OCI-M2 (cell line): ENCODE results near the gene PIGK.
"Not testable (repeated sequence)": the region's sequence is repeated elsewhere in the genome, so short reads cannot be mapped to it uniquely, and the experiment has no call there.

Experiments
- DNase-seq: peaks from one replicate; lab custom pipeline; 2025; ENCODE audit not compliant: unreplicated experiment; lab: John Stamatoyannopoulos, UW

PIGK gene

GRCh38 chr1:77219166-77219887 lies at the start of gene PIGK:
Gene PIGK (minus strand): TSS chr1:77219430. CDS start chr1:77219402, 28 bp downstream.
- peak; percentile 49 for DNase-seq

DNA sequence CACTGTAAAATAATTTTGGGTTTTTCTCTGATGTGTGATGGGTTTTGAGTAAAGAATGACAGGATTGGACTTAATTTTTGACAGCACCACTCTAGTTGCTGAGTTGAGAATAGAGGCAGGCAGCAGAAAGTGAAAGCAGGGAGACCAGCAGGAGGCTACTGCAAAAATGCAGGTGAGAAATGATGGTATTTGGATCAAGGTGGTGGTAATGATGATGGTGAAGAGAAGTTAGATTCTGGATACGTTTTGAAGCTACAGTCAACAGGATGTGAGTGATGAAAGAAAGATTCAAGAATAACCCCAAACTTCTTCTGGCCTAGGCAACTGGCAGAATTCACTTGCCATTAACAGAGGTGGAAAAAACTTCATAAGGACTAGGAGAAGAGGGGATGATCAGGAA lies 47.8 kb upstream of the PIGK start:
- no peak for DNase-seq

GRCh38 chr1:77265180-77265579 lies 46.0 kb upstream of the PIGK start:
- DNase-seq: no peak

DNA sequence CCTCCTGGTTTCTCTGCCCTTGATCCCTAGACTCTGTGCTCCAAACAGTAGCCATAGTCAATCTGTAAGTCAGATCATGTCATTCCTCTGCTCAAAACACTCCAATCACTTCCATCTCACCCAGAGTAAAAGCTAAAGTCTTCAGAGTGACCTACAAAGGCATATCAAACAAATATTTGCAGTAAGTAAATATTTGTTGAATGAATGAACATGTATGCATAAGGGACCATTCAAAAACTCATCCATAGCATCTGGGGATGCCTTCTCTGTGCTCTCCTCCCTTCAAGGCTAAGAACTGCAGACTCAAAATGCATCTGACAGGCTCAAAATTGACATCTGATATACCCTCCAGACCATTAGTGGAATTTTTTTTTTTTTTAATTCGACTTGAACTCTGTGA lies 44.5 kb upstream of the PIGK start:
- DNase-seq: no peak

DNA sequence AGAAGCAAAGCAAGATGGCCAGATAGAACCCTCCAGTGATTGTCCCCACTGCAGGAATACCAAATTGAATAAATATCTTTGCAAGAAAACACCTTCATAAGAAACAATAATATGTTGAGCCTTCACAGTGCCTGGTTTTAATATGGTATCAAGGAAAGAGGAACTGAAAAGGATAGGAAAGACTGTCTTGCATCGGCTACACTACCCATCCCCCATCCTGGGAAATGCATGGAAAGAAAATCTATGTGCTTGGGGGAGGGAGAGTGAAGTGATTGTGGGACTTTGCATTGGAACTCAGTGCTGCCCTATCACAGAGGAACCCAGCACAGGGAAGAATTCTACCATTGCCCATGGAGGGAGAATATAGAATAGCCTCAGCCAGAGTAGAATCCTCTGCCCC lies 34.0 kb upstream of the PIGK start:
- DNase-seq: no peak

DNA sequence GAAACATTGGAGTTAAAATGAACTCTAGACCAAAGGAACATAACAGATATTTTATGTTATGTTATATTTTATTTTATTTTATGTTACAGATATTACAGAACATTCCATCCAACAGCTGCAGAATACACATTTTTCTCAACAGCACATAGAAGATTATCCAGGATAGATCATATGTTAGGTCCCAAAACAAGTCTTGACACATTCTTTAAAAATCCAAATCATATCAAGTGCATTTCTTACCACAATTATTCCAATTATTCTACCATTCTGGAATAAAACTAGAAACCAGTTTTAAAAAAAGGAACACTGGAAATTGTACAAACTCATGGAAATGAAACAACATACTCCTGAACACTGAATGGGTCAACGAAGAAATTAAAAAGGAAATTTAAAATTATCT lies 30.9 kb upstream of the PIGK start:
- no peak for DNase-seq

GRCh38 chr1:77245830-77246229 lies 26.6 kb upstream of the PIGK start:
- no peak for DNase-seq

DNA sequence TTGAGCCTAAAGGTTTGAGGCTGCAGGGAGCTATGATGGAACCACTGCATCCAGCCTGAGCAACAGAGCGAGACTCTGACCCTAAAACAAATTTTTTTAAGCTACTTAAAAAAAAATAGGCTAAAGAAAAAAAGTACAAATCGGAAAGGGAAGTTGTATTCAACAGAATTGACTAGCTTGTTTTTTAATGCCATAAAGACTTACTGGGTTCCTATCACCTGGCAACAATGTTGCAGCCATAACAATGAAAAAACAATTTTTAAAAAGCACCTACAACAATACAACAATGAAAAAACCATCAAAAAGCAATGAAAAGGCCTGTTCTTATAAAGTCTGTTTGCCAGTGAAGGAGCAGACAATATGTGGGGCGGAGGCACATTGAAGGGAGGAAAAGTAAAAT lies 20.1 kb upstream of the PIGK start:
- no peak for DNase-seq

DNA sequence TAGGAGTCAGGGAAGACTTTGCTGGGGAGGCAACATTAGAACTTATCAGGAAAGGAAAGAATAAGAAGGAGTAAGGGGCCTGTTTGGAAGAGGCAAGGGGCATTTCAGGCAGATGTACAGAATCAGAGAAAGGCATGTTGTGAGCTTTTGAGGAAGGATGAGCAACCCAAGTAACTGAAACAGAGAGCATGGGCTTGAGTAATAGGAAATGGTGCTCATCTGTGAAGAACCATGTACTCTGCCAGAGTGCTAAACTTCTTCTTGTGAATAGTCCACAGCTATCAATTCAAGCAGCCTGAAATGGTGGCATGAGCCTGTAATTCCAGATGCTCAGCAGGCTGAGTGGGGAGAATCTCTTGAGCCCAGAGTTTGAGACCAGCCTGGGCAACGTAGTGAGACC lies 19.2 kb upstream of the PIGK start:
- DNase-seq: no peak

DNA sequence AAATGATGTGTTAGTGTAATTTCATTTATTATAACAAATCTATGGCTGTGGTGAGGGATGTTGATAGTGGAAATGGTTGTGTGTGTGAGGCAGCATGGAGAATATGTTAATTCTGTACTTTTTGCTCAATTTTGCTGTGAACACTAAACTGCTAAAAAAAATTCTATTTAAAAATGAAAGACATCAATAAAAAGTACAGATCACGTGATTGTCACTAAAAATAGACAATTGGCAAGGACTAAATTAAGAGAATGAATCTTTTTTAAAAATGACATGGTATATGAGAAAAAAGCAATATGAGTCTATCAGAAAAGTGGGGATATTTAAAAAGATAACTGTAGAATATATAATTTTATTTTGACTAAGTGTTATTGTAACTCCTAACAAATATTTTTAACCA lies 15.7 kb upstream of the PIGK start:
- no peak for DNase-seq

DNA sequence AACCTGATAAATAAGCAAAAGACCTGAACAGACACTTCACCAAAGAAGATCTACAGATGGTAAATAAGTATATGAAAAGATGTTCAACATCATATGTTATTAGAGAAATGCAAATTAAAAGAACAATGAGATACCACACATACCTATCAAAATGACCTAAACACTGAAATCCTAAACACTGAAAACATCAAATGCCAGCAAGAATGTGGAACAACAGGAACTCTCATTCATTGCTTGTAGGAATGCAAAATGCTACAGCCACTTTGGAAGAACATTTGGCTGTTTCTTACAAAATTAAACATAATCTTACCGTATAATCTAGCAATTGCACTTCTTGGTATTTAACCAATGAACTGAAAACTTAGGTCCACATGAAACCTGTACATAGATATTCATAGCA lies 14.9 kb upstream of the PIGK start:
- no peak for DNase-seq

- no peak for DNase-seq
Observed at GRCh38 chr1:77232829-77233228, 13.6 kb upstream of the PIGK start.

GRCh38 chr1:77230051-77230450 lies 10.8 kb upstream of the PIGK start:
- no peak for DNase-seq

GRCh38 chr1:77228836-77229235 lies 9.6 kb upstream of the PIGK start:
- DNase-seq: no peak

DNA sequence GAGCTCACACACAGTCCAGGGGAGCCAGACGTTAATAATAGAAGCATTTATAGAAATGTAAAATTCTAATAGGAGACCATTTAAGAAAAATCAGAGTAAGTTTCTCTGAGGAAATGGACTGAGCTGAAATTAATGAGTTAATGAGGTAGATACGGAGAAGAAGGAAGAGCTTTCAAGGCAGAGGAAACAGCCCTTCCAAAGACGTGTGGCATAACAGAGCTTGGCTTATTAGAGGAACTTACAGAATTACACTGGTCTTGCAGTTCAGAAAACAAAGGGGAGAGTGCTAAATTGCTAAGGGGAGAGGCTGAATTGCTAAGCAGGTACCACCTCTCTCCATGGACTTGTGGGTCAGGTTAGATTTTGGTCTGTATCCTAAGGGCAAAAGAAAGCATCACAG lies 8.2 kb upstream of the PIGK start:
- no peak for DNase-seq

DNA sequence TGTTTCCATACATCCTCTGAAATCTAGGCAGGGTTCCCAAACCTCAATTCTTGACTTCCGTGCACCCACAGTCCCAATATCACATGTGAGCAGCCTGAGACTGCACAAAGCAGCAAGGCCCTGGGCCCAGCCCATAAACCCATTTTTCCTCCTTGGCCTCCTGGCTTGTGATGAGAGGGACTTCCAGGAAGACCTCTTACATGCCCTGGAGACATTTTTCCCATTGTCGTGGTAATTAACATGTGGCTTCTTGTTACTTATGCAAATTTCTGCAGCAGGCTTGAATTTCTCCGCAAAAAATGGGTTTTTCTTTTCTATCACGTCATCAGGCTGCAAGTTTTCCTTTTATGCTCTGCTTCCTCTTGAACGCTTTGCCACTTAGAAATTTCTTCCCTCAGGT lies 3.3 kb upstream of the PIGK start:
- DNase-seq: no peak

GRCh38 chr1:77220687-77221463 lies 1.6 kb upstream of the PIGK start:
- no peak for DNase-seq

DNA sequence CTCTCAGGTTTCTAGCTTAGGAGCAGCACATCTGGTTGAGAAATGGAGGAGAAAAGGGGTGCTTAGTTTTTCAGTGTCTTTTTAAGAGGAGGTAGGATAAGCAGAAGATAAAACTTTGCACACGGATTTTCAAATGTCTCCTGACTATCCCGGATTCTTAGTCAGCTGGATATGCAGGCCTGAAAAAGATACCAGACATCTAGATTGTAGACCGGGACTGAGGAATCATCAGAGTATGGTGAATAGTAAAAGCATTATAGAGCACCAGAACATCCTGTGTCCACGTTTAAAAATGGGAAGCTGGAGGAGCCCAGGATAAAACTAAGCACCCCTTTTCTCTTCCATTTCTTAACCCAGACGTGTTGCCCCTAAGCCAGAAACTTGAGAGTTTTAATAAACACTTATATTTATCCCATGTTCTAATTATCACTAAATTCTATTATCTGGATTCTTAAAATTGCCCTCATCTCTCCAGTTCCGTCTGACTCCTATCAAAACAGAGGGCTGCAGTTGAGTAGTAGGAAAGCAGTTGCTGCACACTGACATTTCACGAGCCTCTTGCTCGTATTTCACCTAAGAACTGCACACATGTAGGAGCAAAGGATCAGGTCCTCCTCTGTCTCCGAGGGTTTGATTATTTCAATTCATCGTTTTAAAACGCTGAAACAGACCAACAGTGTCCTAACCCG lies 609 bp downstream of the PIGK start:
- no peak for DNase-seq

DNA sequence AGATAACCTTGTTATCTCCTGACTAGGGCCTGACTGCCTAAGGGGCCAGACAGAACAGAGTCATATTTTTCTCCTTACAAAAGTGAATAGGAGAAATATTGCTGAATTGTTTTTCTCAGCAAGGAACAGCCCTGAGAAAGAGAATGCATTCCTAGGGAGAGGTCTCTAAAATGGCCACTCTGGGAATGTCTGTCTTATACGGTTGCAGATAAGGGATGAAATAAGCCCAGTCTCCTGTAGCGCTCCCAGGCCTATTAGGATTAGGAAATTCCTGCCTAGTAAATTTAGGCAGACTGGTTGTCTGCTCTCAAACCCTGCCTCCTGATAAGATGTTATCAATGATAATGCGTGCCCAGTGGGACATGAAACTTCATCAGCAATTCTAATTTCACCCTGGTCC lies 15.2 kb downstream of the PIGK start:
- DNase-seq: not testable (repeated sequence)

- DNase-seq: no peak
Observed at GRCh38 chr1:77202751-77203150, 16.5 kb downstream of the PIGK start.

- DNase-seq: no peak
Observed at GRCh38 chr1:77200806-77201205, 18.4 kb downstream of the PIGK start.

DNA sequence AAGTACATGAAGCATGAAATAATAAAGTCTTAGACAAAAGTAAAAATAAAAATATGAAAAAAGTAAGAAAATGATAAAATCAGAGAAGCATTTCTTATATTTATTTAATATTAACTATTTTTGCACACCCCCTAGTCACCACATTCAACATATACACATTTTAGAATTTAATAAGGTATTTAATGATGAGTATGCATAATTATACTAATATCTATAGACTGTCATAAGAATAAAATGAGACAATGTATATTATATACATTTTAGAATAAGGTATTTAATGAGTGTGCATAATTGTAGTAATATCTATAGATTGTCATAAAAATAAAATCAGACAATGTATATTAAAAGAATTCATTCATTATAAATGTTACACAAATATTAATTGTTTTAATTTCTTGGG lies 18.9 kb downstream of the PIGK start:
- no peak for DNase-seq
